KMS-11 (cell line): ENCODE measurements around the gene GRM8.

Experiments
- H2AFZ ChIP-seq: fragments of 200-600 bp; sonication (generic); 2 replicates; pipeline ENCODE4 v1.6.1; 2016; ENCODE audit warnings: antibody characterized with exemption, mixed run types, low read depth
- H3K27ac ChIP-seq: fragments of 200-600 bp; sonication (generic); 2 replicates; pipeline ENCODE4 v1.6.1; 2016; ENCODE audit warnings: mild to moderate bottlenecking, mixed run types
- H3K27me3 ChIP-seq: fragments of 200-600 bp; sonication (generic); 2 replicates; pipeline ENCODE4 v1.6.1; 2017; ENCODE audit warnings: mild to moderate bottlenecking, low read depth, mixed run types, moderate library complexity; ENCODE audit not compliant: insufficient read depth
- H3K36me3 ChIP-seq: fragments of 200-600 bp; sonication (generic); 2 replicates; pipeline ENCODE4 v1.6.1; 2017; ENCODE audit warnings: mild to moderate bottlenecking, mixed run types; ENCODE audit not compliant: insufficient read depth
- H3K4me1 ChIP-seq: fragments of 200-600 bp; sonication (generic); 2 replicates; pipeline ENCODE4 v1.6.1; 2016; ENCODE audit warnings: mild to moderate bottlenecking, low read depth, mixed run types; ENCODE audit not compliant: poor library complexity, severe bottlenecking
- H3K4me2 ChIP-seq: fragments of 200-600 bp; sonication (generic); 2 replicates; pipeline ENCODE4 v1.7.0; 2016; ENCODE audit warnings: mild to moderate bottlenecking, mixed run types
- H3K4me3 ChIP-seq: fragments of 200-600 bp; sonication (generic); IDR thresholded peaks from 2 replicates; pipeline ENCODE4 v1.6.1; 2017; ENCODE audit warnings: low read depth, low read length, mixed read lengths; ENCODE audit not compliant: insufficient read depth
- H3K79me2 ChIP-seq: fragments of 200-600 bp; sonication (generic); 2 replicates; pipeline ENCODE4 v1.6.1; 2016; ENCODE audit warnings: low read depth, mixed run types; ENCODE audit not compliant: insufficient read depth
- H3K9ac ChIP-seq: fragments of 200-600 bp; sonication (generic); 2 replicates; pipeline ENCODE4 v1.6.1; 2016; ENCODE audit warnings: mild to moderate bottlenecking, mixed run types
- H4K20me1 ChIP-seq: fragments of 200-600 bp; sonication (generic); 2 replicates; pipeline ENCODE4 v1.6.1; 2016; ENCODE audit warnings: mild to moderate bottlenecking, mixed run types; ENCODE audit not compliant: insufficient read depth
- TF ChIP-seq, protein P1 (sequence below): fragments of 200-600 bp; sonication (generic); conservative IDR thresholded peaks from 2 replicates; pipeline ENCODE4 v1.6.1; 2017; ENCODE audit warnings: low read depth, mild to moderate bottlenecking, antibody characterized with exemption, low read length, moderate library complexity, mixed read lengths

GRM8 gene

DNA sequence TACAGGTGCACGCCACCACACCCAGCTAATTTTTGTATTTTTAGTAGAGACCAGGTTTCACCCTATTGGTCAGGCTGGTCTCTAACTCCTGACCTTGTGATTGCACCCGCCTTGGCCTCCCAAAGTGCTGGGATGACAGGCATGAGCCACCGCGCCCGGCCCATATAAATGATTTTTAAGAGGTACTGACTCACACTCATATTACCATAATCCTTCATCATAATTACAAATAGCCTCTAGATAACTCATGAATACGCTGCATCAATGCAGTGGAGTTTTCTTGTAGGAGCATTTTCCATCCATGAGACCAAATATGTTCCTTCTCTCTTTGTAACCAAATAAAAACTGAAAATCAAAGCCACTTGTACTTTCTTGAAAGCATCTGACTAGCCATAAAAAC lies 193.3 kb downstream of the GRM8 start:
- no peak overlapping the region for H3K27ac ChIP-seq
- no peaks in the 10 kb centered on the region for H3K79me2 ChIP-seq
- H3K4me3 ChIP-seq: no peak overlapping the region
- no peak overlapping the region for H3K4me2 ChIP-seq
- H3K27me3 ChIP-seq: no peaks in the 10 kb centered on the region
- H3K9ac ChIP-seq: no peak overlapping the region
- H3K36me3 ChIP-seq: no peaks in the 10 kb centered on the region
- no peaks in the 10 kb centered on the region for H4K20me1 ChIP-seq
- TF ChIP-seq, protein P1, sequence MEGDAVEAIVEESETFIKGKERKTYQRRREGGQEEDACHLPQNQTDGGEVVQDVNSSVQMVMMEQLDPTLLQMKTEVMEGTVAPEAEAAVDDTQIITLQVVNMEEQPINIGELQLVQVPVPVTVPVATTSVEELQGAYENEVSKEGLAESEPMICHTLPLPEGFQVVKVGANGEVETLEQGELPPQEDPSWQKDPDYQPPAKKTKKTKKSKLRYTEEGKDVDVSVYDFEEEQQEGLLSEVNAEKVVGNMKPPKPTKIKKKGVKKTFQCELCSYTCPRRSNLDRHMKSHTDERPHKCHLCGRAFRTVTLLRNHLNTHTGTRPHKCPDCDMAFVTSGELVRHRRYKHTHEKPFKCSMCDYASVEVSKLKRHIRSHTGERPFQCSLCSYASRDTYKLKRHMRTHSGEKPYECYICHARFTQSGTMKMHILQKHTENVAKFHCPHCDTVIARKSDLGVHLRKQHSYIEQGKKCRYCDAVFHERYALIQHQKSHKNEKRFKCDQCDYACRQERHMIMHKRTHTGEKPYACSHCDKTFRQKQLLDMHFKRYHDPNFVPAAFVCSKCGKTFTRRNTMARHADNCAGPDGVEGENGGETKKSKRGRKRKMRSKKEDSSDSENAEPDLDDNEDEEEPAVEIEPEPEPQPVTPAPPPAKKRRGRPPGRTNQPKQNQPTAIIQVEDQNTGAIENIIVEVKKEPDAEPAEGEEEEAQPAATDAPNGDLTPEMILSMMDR: no peak
- no peak overlapping the region for H2AFZ ChIP-seq
- no peaks in the 10 kb centered on the region for H3K4me1 ChIP-seq

DNA sequence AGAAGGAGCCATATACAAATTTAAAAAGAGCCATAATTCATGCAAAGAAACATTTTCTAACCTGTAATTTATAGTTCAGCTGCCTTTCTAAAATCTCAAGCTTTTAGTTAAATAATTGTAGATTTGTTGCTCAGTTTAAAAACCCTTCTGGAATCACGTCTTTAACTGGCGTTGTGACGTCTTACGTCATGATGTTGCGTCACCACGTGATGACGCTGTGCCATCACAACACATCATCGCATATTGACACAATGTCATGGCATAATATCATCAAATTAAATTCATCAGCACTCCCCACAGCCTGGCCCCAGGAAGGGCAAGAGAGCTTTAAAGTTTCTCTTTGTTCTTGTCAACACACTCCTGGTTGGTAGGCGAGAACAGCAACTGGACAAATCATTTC lies 194.8 kb downstream of the GRM8 start:
- H4K20me1 ChIP-seq: no peaks in the 10 kb centered on the region
- no peaks in the 10 kb centered on the region for H3K4me1 ChIP-seq
- H3K9ac ChIP-seq: no peak overlapping the region
- no peak overlapping the region for H3K4me3 ChIP-seq
- H3K36me3 ChIP-seq: no peaks in the 10 kb centered on the region
- no peak overlapping the region for H3K27ac ChIP-seq
- TF ChIP-seq, protein P1: no peak
- no peaks in the 10 kb centered on the region for H3K79me2 ChIP-seq
- no peak overlapping the region for H2AFZ ChIP-seq
- no peak overlapping the region for H3K4me2 ChIP-seq
- H3K27me3 ChIP-seq: no peaks in the 10 kb centered on the region

DNA sequence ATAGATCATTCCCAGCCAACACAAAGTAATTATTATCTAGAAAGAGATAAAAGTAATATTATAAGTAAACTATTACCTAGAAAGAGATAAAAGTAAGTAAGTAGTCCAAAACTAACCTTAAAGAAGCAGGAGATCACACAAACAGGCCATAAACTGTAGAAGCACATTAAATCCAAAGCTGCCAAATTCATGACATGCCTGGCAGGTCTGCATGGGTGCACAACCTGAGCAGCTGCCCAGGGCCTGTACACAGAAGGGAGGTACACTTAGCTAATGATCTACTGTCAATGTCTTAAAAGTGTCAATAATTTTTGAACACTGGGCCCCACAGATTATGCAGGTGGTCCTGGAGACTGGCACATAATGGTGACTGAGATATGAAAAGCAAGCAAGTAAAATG lies 196.5 kb downstream of the GRM8 start:
- Histone ChIP-seq H3K79me2 (no peaks in the 10 kb centered on the region), H4K20me1 (no peaks in the 10 kb centered on the region), H3K4me3 (no peak overlapping the region), H3K27ac (no peak overlapping the region), H3K9ac (no peak overlapping the region), H3K27me3 (no peaks in the 10 kb centered on the region), H3K4me1 (no peaks in the 10 kb centered on the region), H3K36me3 (no peaks in the 10 kb centered on the region), H3K4me2 (no peak overlapping the region), H2AFZ (no peak overlapping the region)
- TF ChIP-seq, protein P1: no peak

DNA sequence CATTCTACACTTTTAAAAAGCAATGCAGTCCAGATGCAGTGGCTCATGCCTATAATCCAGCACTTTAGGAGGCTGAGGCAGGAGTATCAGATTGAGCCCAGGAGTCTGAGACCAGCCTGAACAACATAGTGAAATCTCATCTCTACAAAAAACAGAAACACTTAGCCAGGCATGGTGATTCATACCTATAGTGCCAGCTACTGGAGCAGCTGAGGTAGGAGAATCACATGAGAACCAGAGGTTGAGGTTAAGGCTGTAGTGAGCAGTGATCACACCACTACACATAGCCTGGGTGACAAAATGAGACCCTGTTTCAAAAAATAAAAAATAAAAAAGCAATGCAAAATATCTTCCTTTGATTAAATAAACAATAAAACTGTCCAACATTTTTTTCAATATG lies 205.2 kb downstream of the GRM8 start:
- no peaks in the 10 kb centered on the region for H3K79me2 ChIP-seq
- no peak overlapping the region for H3K27ac ChIP-seq
- H4K20me1 ChIP-seq: no peaks in the 10 kb centered on the region
- no peak overlapping the region for H3K9ac ChIP-seq
- H2AFZ ChIP-seq: no peak overlapping the region
- H3K4me1 ChIP-seq: no peaks in the 10 kb centered on the region
- H3K36me3 ChIP-seq: no peaks in the 10 kb centered on the region
- H3K4me2 ChIP-seq: no peak overlapping the region
- no peaks in the 10 kb centered on the region for H3K27me3 ChIP-seq
- TF ChIP-seq, protein P1: no peak
- H3K4me3 ChIP-seq: no peak overlapping the region
